KMS-11 (cell line): ENCODE data around the gene ABL2.
"Not testable (repeated sequence)": the region's sequence is repeated elsewhere in the genome, so short reads cannot be mapped to it uniquely, and the experiment has no call there.

Experiments
- H2AFZ ChIP-seq: fragments of 200-600 bp; sonication (generic); 2 replicates; pipeline ENCODE4 v1.6.1; 2016; ENCODE audit warnings: antibody characterized with exemption, mixed run types, low read depth
- H3K27ac ChIP-seq: fragments of 200-600 bp; sonication (generic); 2 replicates; pipeline ENCODE4 v1.6.1; 2016; ENCODE audit warnings: mild to moderate bottlenecking, mixed run types
- H3K27me3 ChIP-seq: fragments of 200-600 bp; sonication (generic); 2 replicates; pipeline ENCODE4 v1.6.1; 2017; ENCODE audit warnings: mild to moderate bottlenecking, low read depth, mixed run types, moderate library complexity; ENCODE audit not compliant: insufficient read depth
- H3K36me3 ChIP-seq: fragments of 200-600 bp; sonication (generic); 2 replicates; pipeline ENCODE4 v1.6.1; 2017; ENCODE audit warnings: mild to moderate bottlenecking, mixed run types; ENCODE audit not compliant: insufficient read depth
- H3K4me1 ChIP-seq: fragments of 200-600 bp; sonication (generic); 2 replicates; pipeline ENCODE4 v1.6.1; 2016; ENCODE audit warnings: mild to moderate bottlenecking, low read depth, mixed run types; ENCODE audit not compliant: poor library complexity, severe bottlenecking
- H3K4me2 ChIP-seq: fragments of 200-600 bp; sonication (generic); 2 replicates; pipeline ENCODE4 v1.7.0; 2016; ENCODE audit warnings: mild to moderate bottlenecking, mixed run types
- H3K4me3 ChIP-seq: fragments of 200-600 bp; sonication (generic); IDR thresholded peaks from 2 replicates; pipeline ENCODE4 v1.6.1; 2017; ENCODE audit warnings: low read depth, low read length, mixed read lengths; ENCODE audit not compliant: insufficient read depth
- H3K79me2 ChIP-seq: fragments of 200-600 bp; sonication (generic); 2 replicates; pipeline ENCODE4 v1.6.1; 2016; ENCODE audit warnings: low read depth, mixed run types; ENCODE audit not compliant: insufficient read depth
- H3K9ac ChIP-seq: fragments of 200-600 bp; sonication (generic); 2 replicates; pipeline ENCODE4 v1.6.1; 2016; ENCODE audit warnings: mild to moderate bottlenecking, mixed run types
- H4K20me1 ChIP-seq: fragments of 200-600 bp; sonication (generic); 2 replicates; pipeline ENCODE4 v1.6.1; 2016; ENCODE audit warnings: mild to moderate bottlenecking, mixed run types; ENCODE audit not compliant: insufficient read depth
- CTCF ChIP-seq: fragments of 200-600 bp; sonication (generic); conservative IDR thresholded peaks from 2 replicates; pipeline ENCODE4 v1.6.1; 2017; ENCODE audit warnings: low read depth, mild to moderate bottlenecking, antibody characterized with exemption, low read length, moderate library complexity, mixed read lengths

The ABL2 gene

GRCh38 chr1:179200586-179200985, 28.9 kb downstream of the ABL2 start:
- no peak overlapping the region for H3K9ac ChIP-seq
- no peaks in the 10 kb centered on the region for H3K36me3 ChIP-seq
- peaks cover 17% of the 10 kb centered on the region for H3K4me1 ChIP-seq
- H3K4me2 ChIP-seq, result no peak overlapping the region; the same call in 1 of the 2 replicates
- peaks cover 37% of the 10 kb centered on the region; the same call in 1 of the 2 replicates for H3K79me2 ChIP-seq
- 0 out of 2 replicates have a peak, but pooled peaks cover 4% of the 10 kb centered on the region for H4K20me1 ChIP-seq
- no peak overlapping the region; the same call in 1 of the 2 replicates for H3K27ac ChIP-seq
- no peaks in the 10 kb centered on the region for H3K27me3 ChIP-seq
- H3K4me3 ChIP-seq, result no peak overlapping the region
- no peak for TF ChIP-seq CTCF
- H2AFZ ChIP-seq, result no peak overlapping the region

GRCh38 chr1:179197690-179198297, 31.7 kb downstream of the ABL2 start:
- no peak overlapping the region for H3K9ac ChIP-seq
- no peaks in the 10 kb centered on the region for H3K36me3 ChIP-seq
- H4K20me1 ChIP-seq, result 0 out of 2 replicates have a peak, but pooled peaks cover 3% of the 10 kb centered on the region
- TF ChIP-seq CTCF, result no peak
- no peak overlapping the region for H2AFZ ChIP-seq
- no peak overlapping the region for H3K27ac ChIP-seq
- no peak overlapping the region for H3K4me3 ChIP-seq
- H3K79me2 ChIP-seq, result peaks cover 36% of the 10 kb centered on the region; the same call in 1 of the 2 replicates
- peaks cover 17% of the 10 kb centered on the region for H3K4me1 ChIP-seq
- H3K4me2 ChIP-seq, result no peak overlapping the region
- H3K27me3 ChIP-seq, result no peaks in the 10 kb centered on the region

- H3K27ac ChIP-seq, H3K4me2 ChIP-seq, H3K4me3 ChIP-seq, H3K27me3 ChIP-seq, H4K20me1 ChIP-seq, H3K36me3 ChIP-seq, H2AFZ ChIP-seq, H3K9ac ChIP-seq: not testable (repeated sequence)
- Histone ChIP-seq H3K79me2 (peaks cover 33% of the 10 kb centered on the region; the same call in 1 of the 2 replicates), H3K4me1 (peaks cover 17% of the 10 kb centered on the region)
Observed at GRCh38 chr1:179195857-179196256, 33.6 kb downstream of the ABL2 start.

- Histone ChIP-seq H3K4me3 (no peak overlapping the region), H2AFZ (no peak overlapping the region), H3K27ac (no peak overlapping the region), H3K4me1 (peaks cover 12% of the 10 kb centered on the region), H3K27me3 (no peaks in the 10 kb centered on the region), H3K79me2 (peaks cover 36% of the 10 kb centered on the region; the same call in 1 of the 2 replicates), H3K4me2 (no peak overlapping the region), H4K20me1 (no peaks in the 10 kb centered on the region), H3K36me3 (no peaks in the 10 kb centered on the region), H3K9ac (no peak overlapping the region)
- TF ChIP-seq CTCF, result no peak
Observed at GRCh38 chr1:179195376-179195775, 34.1 kb downstream of the ABL2 start.

GRCh38 chr1:179194068-179194537, 35.4 kb downstream of the ABL2 start:
- Histone ChIP-seq H3K27ac (no peak overlapping the region), H3K36me3 (no peaks in the 10 kb centered on the region), H3K4me1 (peaks cover 8% of the 10 kb centered on the region), H4K20me1 (no peaks in the 10 kb centered on the region), H3K4me2 (no peak overlapping the region), H3K79me2 (peaks cover 36% of the 10 kb centered on the region; the same call in 1 of the 2 replicates), H3K27me3 (no peaks in the 10 kb centered on the region), H2AFZ (no peak overlapping the region), H3K4me3 (no peak overlapping the region), H3K9ac (no peak overlapping the region)
- TF ChIP-seq CTCF, result no peak; the same call in 1 of the 2 replicates
